Loucy (cell line): ENCODE measurements around the gene RUVBL2.

Experiments used
- CTCF ChIP-seq: fragments of 200-600 bp; sonication (generic); conservative IDR thresholded peaks from 2 replicates; pipeline ENCODE4 v1.5.1; 2014; ENCODE audit warnings: mild to moderate bottlenecking, antibody characterized with exemption, low read length
- EZH2phosphoT487 ChIP-seq: fragments of 200-600 bp; IDR thresholded peaks from 2 replicates; pipeline ENCODE4 v1.6.1; 2018; ENCODE audit warnings: antibody characterized with exemption, mild to moderate bottlenecking, moderate library complexity, borderline replicate concordance

GRCh38 chr19:48999481-49000325, 6.0 kb downstream of the RUVBL2 start:
- TF ChIP-seq CTCF (peak; percentile 76), EZH2phosphoT487 (no peak)
